ENCODE measurements around the gene ATP5IF1. TPM values are rescaled to one million over a fixed set of nuclear protein-coding genes. Genes with fewer than 3 reads are reported as not detected.
A peak's percentile ranks its signal among the peaks of the same experiment; 100 is the strongest.

Gene ATP5IF1
- total and polyA plus RNA-seq, 9 of the 15 experiments (the other 6 are each of a cell fraction or from before 2014, with no cell fraction given), result 292 to 1,422 (median 388) TPM

- TF ChIP-seq PREB (CRISPR knock-in tag; IDR thresholded peaks at IDR 0.05) (no peak), IRF9 (tag; IDR thresholded peaks at IDR 0.05) (no peak), MEF2A (IDR thresholded peaks at IDR 0.05; ENCODE audit: control insufficient read depth, low read depth, low read length) (no peak), THRB (CRISPR knock-in tag; conservative IDR thresholded peaks at IDR 0.05) (0 out of 2 replicates have a peak, but pooled peaks have one; percentile 2), BCL6 (CRISPR knock-in tag; IDR thresholded peaks at IDR 0.05) (no peak), HINFP (tag; conservative IDR thresholded peaks at IDR 0.05; ENCODE audit: low read depth) (no peak), SNAPC5 (CRISPR knock-in tag; IDR thresholded peaks at IDR 0.05) (no peak)
Measured at GRCh38 chr1:28190996-28191645, 44.8 kb upstream of the ATP5IF1 start (continued).

All from K562 (cell line).